Liver (tissue), 9 donors: ENCODE data around the gene TBCD. TPM values are rescaled to one million over a fixed set of nuclear protein-coding genes. Genes with fewer than 3 reads are reported as not detected.

Experiments used
- DNase-seq: peaks from one replicate; pipeline ENCODE4 v3.0.0-alpha.2; 2017; ENCODE audit warnings: low spot score
- H3K27ac ChIP-seq, 2 donors: one replicate each; pipeline ENCODE4 v1.7.0; 2013; ENCODE audit warnings: inconsistent platforms in 2 of 2, low read length in 2 of 2, control low read depth in 1 of 2, low read depth in 1 of 2, mild to moderate bottlenecking in 1 of 2
- H3K27me3 ChIP-seq, 4 donors: one replicate each; pipeline versions ENCODE4 v1.6.1 to v1.7.0; 2013; ENCODE audit warnings: low read length in 3 of 4, inconsistent platforms in 1 of 4, mild to moderate bottlenecking in 1 of 4, moderate library complexity in 1 of 4; ENCODE audit not compliant: control insufficient read depth in 4 of 4, insufficient read depth in 4 of 4
- H3K36me3 ChIP-seq, 4 donors: one replicate each; pipeline versions ENCODE4 v1.6.1 to v1.7.0; 2013; ENCODE audit warnings: low read length in 3 of 4, mild to moderate bottlenecking in 3 of 4, low read depth in 1 of 4, moderate library complexity in 1 of 4; ENCODE audit not compliant: control insufficient read depth in 4 of 4, insufficient read depth in 3 of 4
- H3K4me1 ChIP-seq, 4 donors: one replicate each; pipeline versions ENCODE4 v1.6.1 to v1.7.0; 2013; ENCODE audit warnings: low read length in 3 of 4, mild to moderate bottlenecking in 3 of 4, moderate library complexity in 1 of 4; ENCODE audit not compliant: control insufficient read depth in 4 of 4, insufficient read depth in 4 of 4
- H3K4me3 ChIP-seq, 3 donors: one replicate each; pipeline versions ENCODE4 v1.6.1 to v1.7.0; 2013; ENCODE audit warnings: low read length in 3 of 3, control low read depth in 1 of 3, low read depth in 1 of 3, mild to moderate bottlenecking in 1 of 3
- H3K9ac ChIP-seq, 2 donors: one replicate each; pipeline ENCODE4 v1.7.0; 2013; ENCODE audit warnings: low read length in 2 of 2, mild to moderate bottlenecking in 2 of 2, moderate library complexity in 2 of 2, control low read depth in 1 of 2, low read depth in 1 of 2
- H3K9me3 ChIP-seq, 4 donors: one replicate each; pipeline versions ENCODE4 v1.6.1 to v1.7.0; 2013; ENCODE audit warnings: low read length in 3 of 4; ENCODE audit not compliant: control insufficient read depth in 4 of 4
- ATF3 ChIP-seq: IDR thresholded peaks from 2 replicates; pipeline ENCODE4 v1.6.1; 2016; ENCODE audit warnings: antibody characterized with exemption
- CTCF ChIP-seq: fragments of 150-350 bp; IDR thresholded peaks from 2 replicates; pipeline ENCODE4 v1.5.1; 2017; ENCODE audit warnings: improper control_type of control experiment, low read depth, low read length; ENCODE audit not compliant: missing input control
- EGR1 ChIP-seq, 2 donors: IDR thresholded peaks; 2 replicates each; pipeline ENCODE4 v1.6.1; 2016 to 2018; ENCODE audit warnings: antibody characterized with exemption in 2 of 2, low read depth in 2 of 2
- FOXA1 ChIP-seq: IDR thresholded peaks from 2 replicates; pipeline ENCODE4 v1.6.1; 2016; ENCODE audit warnings: antibody characterized with exemption
- FOXA2 ChIP-seq: IDR thresholded peaks from 2 replicates; pipeline ENCODE4 v1.6.1; 2016; ENCODE audit warnings: antibody characterized with exemption
- GABPA ChIP-seq, 2 donors: IDR thresholded peaks in 1 of 2; conservative IDR thresholded peaks in 1 of 2; 2 replicates each; pipeline ENCODE4 v1.6.1; 2016; ENCODE audit warnings: antibody characterized with exemption in 2 of 2, mild to moderate bottlenecking in 1 of 2, moderate library complexity in 1 of 2
- HNF4A ChIP-seq, 2 donors: conservative IDR thresholded peaks; 2 replicates each; pipeline ENCODE4 v1.6.1; 2016; ENCODE audit warnings: antibody characterized with exemption in 2 of 2, mild to moderate bottlenecking in 2 of 2
- HNF4G ChIP-seq: IDR thresholded peaks from 2 replicates; pipeline ENCODE4 v1.6.1; 2016; ENCODE audit warnings: antibody characterized with exemption
- JUND ChIP-seq, 2 donors: IDR thresholded peaks; 2 replicates each; pipeline ENCODE4 v1.6.1; 2016; ENCODE audit warnings: antibody characterized with exemption in 2 of 2
- MAX ChIP-seq: IDR thresholded peaks from 2 replicates; pipeline ENCODE4 v1.6.1; 2016; ENCODE audit warnings: antibody characterized with exemption
- NR2F2 ChIP-seq: IDR thresholded peaks from 2 replicates; pipeline ENCODE4 v1.6.1; 2016; ENCODE audit warnings: antibody characterized with exemption
- RAD21 ChIP-seq, 2 donors: IDR thresholded peaks; 2 replicates each; pipeline ENCODE4 v1.6.1; 2016; ENCODE audit warnings: antibody characterized with exemption in 2 of 2, mild to moderate bottlenecking in 2 of 2
- RXRA ChIP-seq, 2 donors: IDR thresholded peaks; 2 replicates each; pipeline ENCODE4 v1.6.1; 2017 to 2018; ENCODE audit warnings: antibody characterized with exemption in 2 of 2, mild to moderate bottlenecking in 1 of 2
- SP1 ChIP-seq: IDR thresholded peaks from 2 replicates; pipeline ENCODE4 v1.6.1; 2018; ENCODE audit warnings: antibody characterized with exemption, mild to moderate bottlenecking
- TAF1 ChIP-seq: conservative IDR thresholded peaks from 2 replicates; pipeline ENCODE4 v1.6.1; 2016; ENCODE audit warnings: antibody characterized with exemption, mild to moderate bottlenecking
- YY1 ChIP-seq: IDR thresholded peaks from 2 replicates; pipeline ENCODE4 v1.6.1; 2016; ENCODE audit warnings: antibody characterized with exemption, mild to moderate bottlenecking
- ZBTB33 ChIP-seq: IDR thresholded peaks from 2 replicates; pipeline ENCODE4 v1.6.1; 2016; ENCODE audit warnings: antibody characterized with exemption
- WGBS: extraction: QIAGEN DNeasy Blood & Tissue Kit; methylation state at CpG from one replicate; pipeline ENCODE4 v1.1.7; 2013; 5-methylcytosine and 5-hydroxymethylcytosine counted together
- polyA plus RNA-seq, 2 donors: library from polyadenylated mRNA; stranded (reverse) in 1 of 2; unstranded in 1 of 2; fragments of 200-250 nt in 1 of 2; fragments of >200 nt in 1 of 2; fragmentation: Nextera tagmentation in 1 of 2; extraction: Ambion mirVana in 1 of 2; gene quantifications; one replicate each; pipeline versions ENCODE4 v1.2.1 to v1.2.3, GENCODE V29; 2013 to 2015
- total RNA-seq, 2 donors: library from RNA; depleted of rRNA; stranded (reverse); fragments of >200 nt; gene quantifications; one replicate each; pipeline ENCODE4 v1.2.3, GENCODE V29; 2014
- donor health status: healthy.
- donor health status: healthy.
- donor health status: healthy.
- donor health status: healthy.
- donor health status: healthy.

TBCD gene
- total and polyA plus RNA-seq, 4 donors: 29.8 to 42.2 (median 33.0) TPM

- Histone ChIP-seq H3K4me3 (no peak overlapping the region), H3K36me3 (no peaks in the 10 kb centered on the region), H3K4me1 (no peaks in the 10 kb centered on the region), H3K27me3 (no peaks in the 10 kb centered on the region), H3K9ac (no peak overlapping the region), H3K9me3 (no peaks in the 10 kb centered on the region), H3K27ac (peak overlapping the region; percentile 3 to 35)
- TF ChIP-seq EGR1 (IDR thresholded peaks at IDR 0.05; ENCODE audit: low read depth in 2 of 2) (no peak), GABPA (IDR thresholded peaks at IDR 0.05 in 1 of 2, conservative IDR thresholded peaks at IDR 0.05 in 1 of 2) (no peak), ATF3 (no peak), MAX (no peak), FOXA2 (no peak), JUND (IDR thresholded peaks at IDR 0.05) (no peak), ZBTB33 (no peak), TAF1 (no peak), NR2F2 (no peak), RXRA (IDR thresholded peaks at IDR 0.05) (no peak), HNF4G (no peak), YY1 (no peak), RAD21 (IDR thresholded peaks at IDR 0.05) (no peak), SP1 (no peak)
- 84% methylated on average over 11 of the region's 11 CpGs for WGBS
- no peak for DNase-seq
These were observed 92.9 kb downstream of the TBCD start for GRCh38 chr17:82844796-82845162.

- DNase-seq: no peak
- no peaks in the 10 kb centered on the region for H3K9me3 ChIP-seq
- H3K4me3 ChIP-seq: peak overlapping the region in 1 of 3 donors; percentile 16
- H3K9ac ChIP-seq: no peak overlapping the region
- H3K4me1 ChIP-seq: no peaks in the 10 kb centered on the region
- H3K27ac ChIP-seq: peak overlapping the region; percentile 26 to 35
- peak; percentile 93 for TF ChIP-seq NR2F2
- TF ChIP-seq MAX: peak; percentile 100
- no peak for TF ChIP-seq HNF4A (conservative IDR thresholded peaks at IDR 0.05)
- TF ChIP-seq TAF1: no peak
- no peak for TF ChIP-seq YY1
- TF ChIP-seq EGR1 (IDR thresholded peaks at IDR 0.05; ENCODE audit: low read depth in 2 of 2): peak; percentile 88 to 93
- TF ChIP-seq RXRA (IDR thresholded peaks at IDR 0.05): peak; percentile 6 to 8
- WGBS: 74% methylated on average over 24 of the region's 24 CpGs
- H3K36me3 ChIP-seq: no peaks in the 10 kb centered on the region
- no peaks in the 10 kb centered on the region for H3K27me3 ChIP-seq
These were observed 93.4 kb downstream of the TBCD start for GRCh38 chr17:82845163-82845807.

- H3K27ac ChIP-seq: peak overlapping the region in 1 of 2 donors; percentile 26
- TF ChIP-seq GABPA (IDR thresholded peaks at IDR 0.05 in 1 of 2, conservative IDR thresholded peaks at IDR 0.05 in 1 of 2): no peak
- no peak for TF ChIP-seq FOXA1
- TF ChIP-seq YY1: no peak
- no peak for TF ChIP-seq FOXA2
- TF ChIP-seq EGR1 (IDR thresholded peaks at IDR 0.05; ENCODE audit: low read depth in 2 of 2): peak in 1 of 2 donors; percentile 49
- no peak for TF ChIP-seq RAD21 (IDR thresholded peaks at IDR 0.05)
- TF ChIP-seq ATF3: no peak
- TF ChIP-seq ZBTB33: no peak
- TF ChIP-seq NR2F2: peak; percentile 77
- peak; percentile 73 for TF ChIP-seq MAX
- TF ChIP-seq RXRA (IDR thresholded peaks at IDR 0.05): no peak
- no peak for TF ChIP-seq CTCF
- TF ChIP-seq JUND (IDR thresholded peaks at IDR 0.05): no peak
- H3K9me3 ChIP-seq: no peaks in the 10 kb centered on the region
- H3K36me3 ChIP-seq: no peaks in the 10 kb centered on the region
- H3K4me1 ChIP-seq: no peaks in the 10 kb centered on the region
- H3K4me3 ChIP-seq: peak overlapping the region in 1 of 3 donors; percentile 16
- H3K9ac ChIP-seq: no peak overlapping the region
- no peak for DNase-seq
- WGBS: 77% methylated on average over 25 of the region's 25 CpGs
- H3K27me3 ChIP-seq: no peaks in the 10 kb centered on the region
These were observed 94.3 kb downstream of the TBCD start for GRCh38 chr17:82846061-82846691.
